ENCODE results near the gene PHF12. TPM values are rescaled to one million over a fixed set of nuclear protein-coding genes. Genes with fewer than 3 reads are reported as not detected.
A peak's percentile ranks its signal among the peaks of the same experiment; 100 is the strongest.

The PHF12 gene
- total RNA-seq, 1 donor from 2014 or later = 7.1 TPM

DNA sequence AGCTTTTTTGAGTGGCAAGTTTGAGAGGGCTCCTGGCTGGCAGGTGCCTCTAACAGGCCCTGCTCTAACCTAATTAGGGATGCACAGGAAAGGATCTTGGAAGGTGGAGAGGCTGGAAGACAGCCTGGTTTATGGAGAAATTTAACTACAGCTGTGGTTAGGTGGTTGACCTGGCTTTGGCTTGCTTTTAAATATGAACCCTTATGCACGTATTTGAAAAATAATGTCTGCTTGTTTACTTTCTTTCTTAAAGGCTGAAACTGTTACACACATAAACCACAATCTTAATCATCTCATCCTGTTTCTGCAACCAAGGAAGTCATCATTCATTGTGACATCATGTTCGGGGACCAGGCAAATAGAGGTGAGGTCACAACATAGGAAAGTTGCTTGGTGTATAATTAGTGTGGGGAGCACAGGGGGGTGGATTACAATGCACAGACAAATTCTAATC is 25.4 kb downstream of the PHF12 start:
- no peak overlapping the region for H3K4me3 ChIP-seq (ENCODE audit: low read depth, low read length)
- H3K27me3 ChIP-seq (ENCODE audit: control insufficient read depth, insufficient read depth, low read length) = no peaks in the 10 kb centered on the region
- FAIRE-seq (peak; percentile 62), DNase-seq (ENCODE audit: low read depth) (peak; percentile 97)
- H3K36me3 ChIP-seq (ENCODE audit: control insufficient read depth, insufficient read depth, low read length) = peaks cover 20% of the 10 kb centered on the region
- TF ChIP-seq, protein P1, sequence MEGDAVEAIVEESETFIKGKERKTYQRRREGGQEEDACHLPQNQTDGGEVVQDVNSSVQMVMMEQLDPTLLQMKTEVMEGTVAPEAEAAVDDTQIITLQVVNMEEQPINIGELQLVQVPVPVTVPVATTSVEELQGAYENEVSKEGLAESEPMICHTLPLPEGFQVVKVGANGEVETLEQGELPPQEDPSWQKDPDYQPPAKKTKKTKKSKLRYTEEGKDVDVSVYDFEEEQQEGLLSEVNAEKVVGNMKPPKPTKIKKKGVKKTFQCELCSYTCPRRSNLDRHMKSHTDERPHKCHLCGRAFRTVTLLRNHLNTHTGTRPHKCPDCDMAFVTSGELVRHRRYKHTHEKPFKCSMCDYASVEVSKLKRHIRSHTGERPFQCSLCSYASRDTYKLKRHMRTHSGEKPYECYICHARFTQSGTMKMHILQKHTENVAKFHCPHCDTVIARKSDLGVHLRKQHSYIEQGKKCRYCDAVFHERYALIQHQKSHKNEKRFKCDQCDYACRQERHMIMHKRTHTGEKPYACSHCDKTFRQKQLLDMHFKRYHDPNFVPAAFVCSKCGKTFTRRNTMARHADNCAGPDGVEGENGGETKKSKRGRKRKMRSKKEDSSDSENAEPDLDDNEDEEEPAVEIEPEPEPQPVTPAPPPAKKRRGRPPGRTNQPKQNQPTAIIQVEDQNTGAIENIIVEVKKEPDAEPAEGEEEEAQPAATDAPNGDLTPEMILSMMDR (IDR thresholded peaks at IDR 0.05; ENCODE audit: insufficient read depth, low read length, severe bottlenecking) = no peak

DNA sequence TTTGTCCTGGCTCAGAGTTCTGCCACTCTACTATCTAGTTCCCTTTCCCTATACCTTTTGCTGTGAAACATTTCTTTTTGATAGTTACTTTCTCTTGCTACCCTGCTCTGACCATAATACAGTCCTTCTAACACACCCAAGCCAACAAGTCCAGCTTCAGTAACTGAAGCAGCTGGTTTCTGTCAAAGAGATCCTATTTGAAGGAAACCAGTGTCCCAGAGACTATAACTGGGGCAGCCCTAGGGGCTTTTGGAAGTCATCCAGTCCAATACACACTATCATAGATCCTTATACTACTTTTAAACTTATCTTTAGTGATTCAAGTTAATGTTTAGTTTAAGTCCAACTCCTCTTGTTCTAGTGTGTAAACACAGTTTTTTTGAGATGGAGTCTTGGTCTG is 31.1 kb downstream of the PHF12 start:
- H3K27me3 ChIP-seq (ENCODE audit: control insufficient read depth, insufficient read depth, low read length) = no peaks in the 10 kb centered on the region
- DNase-seq (ENCODE audit: low read depth) = no peak
- no peak for FAIRE-seq
- peaks cover 42% of the 10 kb centered on the region for H3K36me3 ChIP-seq (ENCODE audit: control insufficient read depth, insufficient read depth, low read length)
- no peak overlapping the region for H3K4me3 ChIP-seq (ENCODE audit: low read depth, low read length)
- TF ChIP-seq, protein P1 (IDR thresholded peaks at IDR 0.05; ENCODE audit: insufficient read depth, low read length, severe bottlenecking) = no peak

DNA sequence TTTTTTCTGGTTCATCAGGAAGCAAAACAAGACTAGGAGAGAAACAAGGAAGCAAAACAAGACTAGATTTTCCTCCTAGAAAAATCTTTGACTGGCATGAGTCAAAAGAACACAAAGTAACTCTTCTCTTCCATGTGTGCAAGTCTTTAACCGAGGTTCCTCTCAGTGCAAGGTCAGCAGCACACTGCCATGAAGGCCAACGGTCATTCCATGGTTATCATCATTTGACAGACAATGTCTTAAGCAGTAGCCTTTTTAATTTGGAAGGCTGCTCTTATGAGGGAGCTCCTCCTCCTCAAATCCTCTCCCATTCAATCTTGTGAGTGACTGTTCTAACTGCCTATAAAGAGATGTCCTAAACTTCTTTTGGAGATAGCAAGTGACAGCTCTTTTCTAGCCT is 33.0 kb downstream of the PHF12 start:
- no peak overlapping the region for H3K4me3 ChIP-seq (ENCODE audit: low read depth, low read length)
- H3K36me3 ChIP-seq (ENCODE audit: control insufficient read depth, insufficient read depth, low read length) = peaks cover 40% of the 10 kb centered on the region
- no peaks in the 10 kb centered on the region for H3K27me3 ChIP-seq (ENCODE audit: control insufficient read depth, insufficient read depth, low read length)
- DNase-seq (ENCODE audit: low read depth) = no peak
- TF ChIP-seq, protein P1 (IDR thresholded peaks at IDR 0.05; ENCODE audit: insufficient read depth, low read length, severe bottlenecking) = no peak
- FAIRE-seq = no peak

DNA sequence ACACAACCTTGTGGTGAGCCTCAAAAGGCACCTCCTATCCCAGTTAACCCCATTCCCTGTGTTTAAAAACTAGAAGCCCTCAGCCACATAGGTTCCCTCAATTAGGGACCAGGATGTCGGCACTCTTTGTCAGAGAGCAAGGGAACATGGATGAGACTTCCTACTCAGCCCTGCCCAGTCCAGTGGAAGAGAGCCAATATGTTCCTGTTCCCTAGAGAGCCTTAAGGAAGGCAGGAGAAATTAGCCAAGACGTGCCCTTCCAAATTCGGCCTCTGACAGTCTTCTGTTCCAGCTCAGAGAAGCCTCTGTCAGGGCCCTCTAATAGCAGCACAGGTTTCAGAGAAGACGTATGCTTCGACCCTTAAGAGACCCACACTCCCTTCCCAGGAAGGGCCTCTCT is 33.9 kb downstream of the PHF12 start:
- Histone ChIP-seq H3K4me3 (ENCODE audit: low read depth, low read length) (no peak overlapping the region), H3K36me3 (ENCODE audit: control insufficient read depth, insufficient read depth, low read length) (peaks cover 43% of the 10 kb centered on the region), H3K27me3 (ENCODE audit: control insufficient read depth, insufficient read depth, low read length) (no peaks in the 10 kb centered on the region)
- DNase-seq (ENCODE audit: low read depth) = no peak
- TF ChIP-seq, protein P1 (IDR thresholded peaks at IDR 0.05; ENCODE audit: insufficient read depth, low read length, severe bottlenecking) = no peak
- FAIRE-seq = no peak

DNA sequence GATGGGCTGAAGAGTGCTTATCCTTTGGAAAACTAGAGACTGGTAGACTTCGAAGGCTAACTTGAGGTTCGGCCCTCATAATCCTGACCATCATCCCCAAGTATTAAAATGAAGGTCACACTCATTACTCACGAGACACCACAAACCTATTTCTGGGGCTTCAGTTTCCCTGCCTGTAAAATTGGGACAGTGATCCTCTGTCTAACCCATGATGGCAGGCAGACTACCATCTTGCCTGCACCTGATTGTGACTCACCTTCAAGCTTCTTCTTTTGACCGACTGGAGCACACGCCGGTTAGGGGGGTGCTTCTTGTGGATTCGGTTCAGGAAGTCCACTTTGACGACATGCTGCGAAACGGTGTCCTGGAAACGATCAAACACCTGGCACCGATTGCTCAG is 34.3 kb downstream of the PHF12 start:
- Histone ChIP-seq H3K36me3 (ENCODE audit: control insufficient read depth, insufficient read depth, low read length) (peaks cover 46% of the 10 kb centered on the region), H3K4me3 (ENCODE audit: low read depth, low read length) (no peak overlapping the region), H3K27me3 (ENCODE audit: control insufficient read depth, insufficient read depth, low read length) (no peaks in the 10 kb centered on the region)
- FAIRE-seq = no peak
- no peak for DNase-seq (ENCODE audit: low read depth)
- TF ChIP-seq, protein P1 (IDR thresholded peaks at IDR 0.05; ENCODE audit: insufficient read depth, low read length, severe bottlenecking) = no peak

DNA sequence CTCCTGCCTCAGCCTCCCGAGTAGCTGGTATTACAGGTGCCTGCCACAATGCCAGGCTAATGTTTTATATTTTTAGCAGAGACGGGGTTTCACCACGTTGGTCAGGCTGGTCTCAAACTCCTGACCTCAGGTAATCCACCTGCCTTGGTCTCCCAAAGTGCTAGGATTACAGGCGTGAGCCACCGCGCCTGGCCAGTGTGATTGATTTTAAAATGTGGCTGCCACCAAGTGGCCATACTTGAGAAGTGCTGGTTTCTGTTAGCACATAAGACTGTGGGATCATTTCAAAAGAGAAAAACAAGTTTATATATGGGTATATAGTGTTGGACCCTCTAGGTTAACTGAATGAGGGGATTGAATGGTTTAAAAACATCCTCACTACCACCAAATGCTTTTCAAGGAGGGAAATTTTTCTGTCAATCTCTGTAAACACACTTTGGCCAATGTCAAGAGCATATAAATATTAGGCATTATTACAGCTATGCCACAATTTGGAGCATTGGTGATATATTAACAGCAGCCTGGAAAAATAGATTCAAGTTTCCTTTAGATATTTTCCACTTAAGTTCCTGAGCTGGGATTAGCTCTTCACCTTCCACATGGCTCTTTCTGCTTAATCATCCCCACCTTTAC is 34.9 kb downstream of the PHF12 start:
- Histone ChIP-seq H3K36me3 (ENCODE audit: control insufficient read depth, insufficient read depth, low read length) (peaks cover 45% of the 10 kb centered on the region), H3K4me3 (ENCODE audit: low read depth, low read length) (no peak overlapping the region), H3K27me3 (ENCODE audit: control insufficient read depth, insufficient read depth, low read length) (no peaks in the 10 kb centered on the region)
- FAIRE-seq (no peak), DNase-seq (ENCODE audit: low read depth) (peak; percentile 48)
- TF ChIP-seq, protein P1 (IDR thresholded peaks at IDR 0.05; ENCODE audit: insufficient read depth, low read length, severe bottlenecking) = peak; percentile 51

All from bronchial epithelial cell (primary cell).